Neural cell (in vitro differentiated cells): ENCODE data around the gene MRPS27.

ENCODE experiments used
- EZH2 ChIP-seq: fragments of 200-600, 300-800 bp; shearing (Covaris generic), sonication (generic); IDR thresholded peaks from 2 replicates; pipeline ENCODE4 v1.6.1; 2014; ENCODE audit warnings: antibody characterized with exemption, low read length, borderline replicate concordance, mild to moderate bottlenecking; ENCODE audit not compliant: insufficient read depth, poor library complexity, severe bottlenecking
- MXI1 ChIP-seq: fragments of 450-650 bp; conservative IDR thresholded peaks from 2 replicates; pipeline ENCODE4 v1.6.1; 2014; ENCODE audit warnings: antibody characterized with exemption, mild to moderate bottlenecking; ENCODE audit not compliant: poor library complexity, severe bottlenecking
- TF ChIP-seq, protein P1 (sequence below): fragments of 450-650 bp; IDR thresholded peaks from 2 replicates; pipeline ENCODE4 v1.5.1; 2014; ENCODE audit warnings: antibody characterized with exemption, mild to moderate bottlenecking, moderate library complexity; ENCODE audit not compliant: poor library complexity, severe bottlenecking

- TF ChIP-seq, protein P1, sequence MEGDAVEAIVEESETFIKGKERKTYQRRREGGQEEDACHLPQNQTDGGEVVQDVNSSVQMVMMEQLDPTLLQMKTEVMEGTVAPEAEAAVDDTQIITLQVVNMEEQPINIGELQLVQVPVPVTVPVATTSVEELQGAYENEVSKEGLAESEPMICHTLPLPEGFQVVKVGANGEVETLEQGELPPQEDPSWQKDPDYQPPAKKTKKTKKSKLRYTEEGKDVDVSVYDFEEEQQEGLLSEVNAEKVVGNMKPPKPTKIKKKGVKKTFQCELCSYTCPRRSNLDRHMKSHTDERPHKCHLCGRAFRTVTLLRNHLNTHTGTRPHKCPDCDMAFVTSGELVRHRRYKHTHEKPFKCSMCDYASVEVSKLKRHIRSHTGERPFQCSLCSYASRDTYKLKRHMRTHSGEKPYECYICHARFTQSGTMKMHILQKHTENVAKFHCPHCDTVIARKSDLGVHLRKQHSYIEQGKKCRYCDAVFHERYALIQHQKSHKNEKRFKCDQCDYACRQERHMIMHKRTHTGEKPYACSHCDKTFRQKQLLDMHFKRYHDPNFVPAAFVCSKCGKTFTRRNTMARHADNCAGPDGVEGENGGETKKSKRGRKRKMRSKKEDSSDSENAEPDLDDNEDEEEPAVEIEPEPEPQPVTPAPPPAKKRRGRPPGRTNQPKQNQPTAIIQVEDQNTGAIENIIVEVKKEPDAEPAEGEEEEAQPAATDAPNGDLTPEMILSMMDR = no peak
- TF ChIP-seq EZH2 (no peak), MXI1 (no peak)
These were observed 38.1 kb downstream of the MRPS27 start for GRCh38 chr5:72281764-72282499.
